GM12878 (cell line): ENCODE measurements around the gene CCDC112. TPM values are rescaled to one million over a fixed set of nuclear protein-coding genes. Genes with fewer than 3 reads are reported as not detected.

Experiments used
- MXI1 ChIP-seq: fragments of 150-350 bp; IDR thresholded peaks from 2 replicates; pipeline ENCODE4 v1.6.1; 2011; ENCODE audit warnings: low read depth, mild to moderate bottlenecking, inconsistent platforms, low read length, improper control_type of control experiment
- NFYA ChIP-seq: IDR thresholded peaks from 2 replicates; pipeline ENCODE4 v1.6.1; 2011; ENCODE audit warnings: low read depth, mild to moderate bottlenecking, low read length, improper control_type of control experiment, borderline replicate concordance
- RAD51 ChIP-seq: fragments of 450-650 bp; IDR thresholded peaks from 2 replicates; pipeline ENCODE4 v1.6.1; 2016; ENCODE audit warnings: moderate library complexity, mild to moderate bottlenecking, inconsistent platforms
- SMAD1 ChIP-seq: fragments of 450-650 bp; IDR thresholded peaks from 2 replicates; pipeline ENCODE4 v1.6.1; 2018; ENCODE audit warnings: mild to moderate bottlenecking, low read depth; ENCODE audit not compliant: partially characterized antibody
- ZNF207 ChIP-seq: fragments of 450-650 bp; IDR thresholded peaks from 2 replicates; pipeline ENCODE4 v1.6.1; 2014; ENCODE audit warnings: antibody characterized with exemption, mild to moderate bottlenecking, borderline replicate concordance
- polyA plus RNA-seq, 11 experiments: library from polyadenylated mRNA; depleted of rRNA in 4 of 11; unstranded in 6 of 11; stranded (reverse) in 5 of 11; fragments of >200 nt; fragmentation: Nextera tagmentation in 4 of 11; fragmentation: Illumina TruSeq in 1 of 11; extraction: Ambion mirVana in 4 of 11; extraction: Trizol in 1 of 11; gene quantifications; 1 replicate in 1 of 11; 2 replicates in 10 of 11; pipeline versions ENCODE4 v1.2.1 to v1.2.3, GENCODE V29; 2011 to 2016; ENCODE audit warnings: inconsistent platforms in 2 of 11, missing spikeins in 2 of 11, low read depth in 1 of 11
- total RNA-seq, 4 experiments: library from RNA; depleted of rRNA in 3 of 4; stranded (reverse); fragments of >200 nt in 3 of 4; fragmentation: Illumina TruSeq in 1 of 4; extraction: Trizol in 1 of 4; gene quantifications; 2 replicates each; pipeline versions ENCODE4 v1.2.1 to v1.2.3, GENCODE V29; 2013 to 2021
- TF ChIP-seq, protein P1 (sequence below): fragments of 450-650 bp; formaldehyde crosslinking; IDR thresholded peaks from 2 replicates; pipeline ENCODE4 v1.4.0; 2020; ENCODE audit warnings: mild to moderate bottlenecking, moderate library complexity
- TF ChIP-seq, protein P2 (sequence below): fragments of 450-650 bp; IDR thresholded peaks from 2 replicates; pipeline ENCODE4 v1.6.1; 2017; ENCODE audit warnings: mild to moderate bottlenecking, low read depth, inconsistent platforms; ENCODE audit not compliant: poor library complexity, severe bottlenecking

CCDC112 gene
- total and polyA plus RNA-seq, 10 of the 15 experiments (the other 5 are each of a cell fraction or from before 2014, with no cell fraction given), result 0.12 to 2.0 (median 0.58) TPM

DNA sequence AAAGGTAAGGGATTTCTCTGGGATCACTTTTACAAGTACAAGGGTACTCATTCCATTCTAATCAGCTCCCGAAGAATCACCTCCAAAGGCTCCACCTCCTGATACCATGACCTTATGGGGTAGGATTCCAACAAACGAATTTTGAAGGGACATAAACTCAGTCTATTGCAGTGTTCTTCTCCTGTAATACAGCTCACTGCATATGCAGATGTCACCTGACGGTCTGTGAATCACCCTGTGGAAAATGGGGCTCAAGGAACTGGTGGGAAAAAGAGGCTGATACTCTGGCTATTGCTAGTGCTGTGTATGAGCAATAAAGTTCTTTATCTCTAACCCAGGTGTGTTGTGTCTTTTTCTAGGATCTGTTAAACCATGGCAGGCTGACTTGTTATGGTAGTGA lies 42.4 kb upstream of the CCDC112 start (continued):
- TF ChIP-seq, protein P1, sequence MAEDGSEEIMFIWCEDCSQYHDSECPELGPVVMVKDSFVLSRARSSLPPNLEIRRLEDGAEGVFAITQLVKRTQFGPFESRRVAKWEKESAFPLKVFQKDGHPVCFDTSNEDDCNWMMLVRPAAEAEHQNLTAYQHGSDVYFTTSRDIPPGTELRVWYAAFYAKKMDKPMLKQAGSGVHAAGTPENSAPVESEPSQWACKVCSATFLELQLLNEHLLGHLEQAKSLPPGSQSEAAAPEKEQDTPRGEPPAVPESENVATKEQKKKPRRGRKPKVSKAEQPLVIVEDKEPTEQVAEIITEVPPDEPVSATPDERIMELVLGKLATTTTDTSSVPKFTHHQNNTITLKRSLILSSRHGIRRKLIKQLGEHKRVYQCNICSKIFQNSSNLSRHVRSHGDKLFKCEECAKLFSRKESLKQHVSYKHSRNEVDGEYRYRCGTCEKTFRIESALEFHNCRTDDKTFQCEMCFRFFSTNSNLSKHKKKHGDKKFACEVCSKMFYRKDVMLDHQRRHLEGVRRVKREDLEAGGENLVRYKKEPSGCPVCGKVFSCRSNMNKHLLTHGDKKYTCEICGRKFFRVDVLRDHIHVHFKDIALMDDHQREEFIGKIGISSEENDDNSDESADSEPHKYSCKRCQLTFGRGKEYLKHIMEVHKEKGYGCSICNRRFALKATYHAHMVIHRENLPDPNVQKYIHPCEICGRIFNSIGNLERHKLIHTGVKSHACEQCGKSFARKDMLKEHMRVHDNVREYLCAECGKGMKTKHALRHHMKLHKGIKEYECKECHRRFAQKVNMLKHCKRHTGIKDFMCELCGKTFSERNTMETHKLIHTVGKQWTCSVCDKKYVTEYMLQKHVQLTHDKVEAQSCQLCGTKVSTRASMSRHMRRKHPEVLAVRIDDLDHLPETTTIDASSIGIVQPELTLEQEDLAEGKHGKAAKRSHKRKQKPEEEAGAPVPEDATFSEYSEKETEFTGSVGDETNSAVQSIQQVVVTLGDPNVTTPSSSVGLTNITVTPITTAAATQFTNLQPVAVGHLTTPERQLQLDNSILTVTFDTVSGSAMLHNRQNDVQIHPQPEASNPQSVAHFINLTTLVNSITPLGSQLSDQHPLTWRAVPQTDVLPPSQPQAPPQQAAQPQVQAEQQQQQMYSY (CRISPR knock-in tag), result no peak
- TF ChIP-seq SMAD1, result no peak
- no peak for TF ChIP-seq NFYA
- TF ChIP-seq, protein P2, sequence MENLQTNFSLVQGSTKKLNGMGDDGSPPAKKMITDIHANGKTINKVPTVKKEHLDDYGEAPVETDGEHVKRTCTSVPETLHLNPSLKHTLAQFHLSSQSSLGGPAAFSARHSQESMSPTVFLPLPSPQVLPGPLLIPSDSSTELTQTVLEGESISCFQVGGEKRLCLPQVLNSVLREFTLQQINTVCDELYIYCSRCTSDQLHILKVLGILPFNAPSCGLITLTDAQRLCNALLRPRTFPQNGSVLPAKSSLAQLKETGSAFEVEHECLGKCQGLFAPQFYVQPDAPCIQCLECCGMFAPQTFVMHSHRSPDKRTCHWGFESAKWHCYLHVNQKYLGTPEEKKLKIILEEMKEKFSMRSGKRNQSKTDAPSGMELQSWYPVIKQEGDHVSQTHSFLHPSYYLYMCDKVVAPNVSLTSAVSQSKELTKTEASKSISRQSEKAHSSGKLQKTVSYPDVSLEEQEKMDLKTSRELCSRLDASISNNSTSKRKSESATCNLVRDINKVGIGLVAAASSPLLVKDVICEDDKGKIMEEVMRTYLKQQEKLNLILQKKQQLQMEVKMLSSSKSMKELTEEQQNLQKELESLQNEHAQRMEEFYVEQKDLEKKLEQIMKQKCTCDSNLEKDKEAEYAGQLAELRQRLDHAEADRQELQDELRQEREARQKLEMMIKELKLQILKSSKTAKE, result no peak
- TF ChIP-seq ZNF207, result no peak
- TF ChIP-seq RAD51, result no peak
- no peak for TF ChIP-seq MXI1
